GM12801 (cell line): ENCODE measurements around the gene ZNF154.

ENCODE experiments used
- CTCF ChIP-seq: IDR thresholded peaks from one replicate; pipeline ENCODE4 v1.5.1; 2011; ENCODE audit warnings: control low read depth; ENCODE audit not compliant: insufficient read length; ENCODE audit errors: extremely low read depth

The ZNF154 gene

DNA sequence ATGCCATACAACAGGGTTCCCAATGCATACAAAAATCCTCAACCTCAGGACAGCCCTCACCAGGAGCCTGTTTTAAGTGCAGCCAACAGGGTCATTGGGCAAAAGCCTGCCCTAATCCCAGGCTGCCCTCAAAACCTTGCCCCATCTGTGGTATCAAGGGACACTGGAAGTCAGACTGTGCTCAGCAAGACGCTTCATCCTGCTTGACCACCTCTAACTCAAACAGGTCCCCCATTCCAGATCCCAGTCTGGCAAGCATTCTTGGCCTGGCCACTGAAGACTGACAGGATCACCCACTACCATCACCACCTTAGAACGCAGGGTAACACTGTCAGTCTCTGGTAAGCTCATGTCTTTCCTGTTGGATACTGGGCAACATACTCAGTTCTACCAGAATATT, 55.3 kb downstream of the ZNF154 start:
- TF ChIP-seq CTCF = no peak

DNA sequence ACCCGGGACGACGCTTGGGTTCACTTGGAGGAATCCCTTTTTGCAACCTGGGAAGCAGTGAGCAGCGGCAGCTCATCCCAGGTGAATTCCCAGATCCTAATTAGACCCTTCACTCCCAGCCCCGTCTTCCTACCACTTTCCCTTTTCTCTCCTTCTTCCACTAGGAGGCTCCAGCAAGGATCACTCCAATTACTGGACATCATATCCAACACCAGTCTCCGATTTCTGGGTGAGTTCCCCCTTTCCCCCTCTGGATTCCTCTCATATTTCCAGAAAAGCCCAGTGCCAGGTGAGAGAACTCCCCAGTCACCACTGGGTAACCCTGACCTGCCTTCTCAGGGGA, 57.4 kb downstream of the ZNF154 start:
- TF ChIP-seq CTCF = no peak

DNA sequence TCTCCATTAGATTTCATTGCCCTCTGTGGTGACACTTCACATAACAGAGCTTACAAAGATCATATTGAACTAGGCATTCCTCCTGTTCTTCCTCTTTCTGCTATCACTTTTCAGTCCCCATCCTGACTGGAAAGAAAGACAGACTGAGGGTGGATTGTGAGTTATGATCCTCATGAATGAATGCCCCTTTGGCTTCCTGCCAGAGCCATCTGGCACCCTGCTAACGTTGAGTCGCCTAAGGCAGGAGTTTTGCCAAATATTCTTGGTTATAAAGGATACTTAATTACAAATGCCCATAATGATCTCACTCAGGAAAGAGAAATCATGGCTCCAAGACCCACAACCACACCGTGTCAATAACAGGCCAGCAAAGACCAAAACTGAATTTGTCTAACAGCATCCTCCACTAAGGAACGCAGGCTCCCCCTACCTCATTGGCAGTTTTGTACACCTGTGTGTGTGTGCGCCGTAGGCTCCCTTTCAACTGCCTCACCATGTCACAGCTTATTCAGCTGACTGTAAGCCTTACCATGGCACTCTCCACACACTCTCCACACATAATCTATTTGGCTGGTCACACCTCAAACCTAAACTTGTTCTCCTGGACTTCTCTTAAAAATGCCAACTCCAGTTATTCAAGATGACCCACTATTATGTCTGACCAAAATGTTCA, 60.5 kb downstream of the ZNF154 start:
- TF ChIP-seq CTCF = no peak
